ENCODE measurements around the gene LHX5.

LHX5 gene

DNA sequence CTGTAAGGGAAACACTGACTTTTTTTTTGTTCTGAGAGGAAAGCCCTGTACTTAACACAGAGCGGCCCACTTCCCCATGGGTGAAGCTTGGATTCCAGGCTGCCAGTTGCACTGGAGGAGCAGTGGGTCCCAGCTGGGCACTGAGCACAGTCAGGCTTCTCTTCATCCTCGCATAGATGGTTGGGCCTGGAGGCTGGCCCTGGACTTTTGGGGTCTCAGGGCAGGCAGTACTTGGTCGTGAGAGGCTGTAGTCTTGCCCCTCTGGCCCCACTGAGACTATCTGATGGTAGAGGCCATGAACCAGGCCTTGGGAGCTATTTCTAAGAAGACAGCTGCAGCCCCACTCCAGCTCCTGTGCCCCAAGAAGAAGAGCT, 6.2 kb upstream of the LHX5 start:
- no peak for DNase-seq (ENCODE audit: low read depth in 2 of 2)

DNA sequence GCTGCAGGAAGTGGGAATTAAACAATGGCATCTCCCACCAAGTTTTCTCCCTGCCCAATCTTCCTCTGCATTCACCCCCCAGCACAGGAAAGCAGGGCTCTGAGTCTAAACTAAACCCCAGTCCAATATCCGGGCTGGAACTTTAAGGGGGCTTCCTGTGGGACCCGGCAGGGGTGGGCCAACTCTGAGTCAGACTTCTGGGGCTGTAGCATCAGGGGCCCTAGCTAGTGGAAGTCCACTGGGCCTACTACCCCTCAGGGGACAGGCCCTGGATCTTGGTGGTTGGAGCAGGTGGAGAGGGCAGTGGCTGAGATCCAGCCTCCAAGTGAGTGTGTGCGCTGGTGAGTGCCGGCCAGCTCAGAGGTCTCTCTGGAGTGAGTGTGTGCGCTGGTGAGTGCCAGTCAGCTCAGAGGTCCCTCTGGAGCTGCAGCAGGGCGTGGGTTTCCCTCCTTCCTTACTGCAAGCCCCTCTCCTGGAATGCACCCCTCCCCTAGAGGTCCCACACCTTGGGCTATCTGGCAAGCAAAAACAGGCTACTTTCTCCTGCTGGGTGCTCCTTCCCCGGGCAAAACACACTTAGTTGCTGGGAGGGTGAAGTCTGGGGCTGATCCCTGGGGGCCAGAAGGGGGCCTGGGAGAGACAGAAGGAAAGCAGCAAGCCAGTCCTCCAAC, 5.6 kb upstream of the LHX5 start:
- no peak for DNase-seq (ENCODE audit: low read depth in 2 of 2)

GRCh38 chr12:113476176-113476986, 4.7 kb upstream of the LHX5 start:
- DNase-seq (ENCODE audit: low read depth in 2 of 2) = no peak

DNA sequence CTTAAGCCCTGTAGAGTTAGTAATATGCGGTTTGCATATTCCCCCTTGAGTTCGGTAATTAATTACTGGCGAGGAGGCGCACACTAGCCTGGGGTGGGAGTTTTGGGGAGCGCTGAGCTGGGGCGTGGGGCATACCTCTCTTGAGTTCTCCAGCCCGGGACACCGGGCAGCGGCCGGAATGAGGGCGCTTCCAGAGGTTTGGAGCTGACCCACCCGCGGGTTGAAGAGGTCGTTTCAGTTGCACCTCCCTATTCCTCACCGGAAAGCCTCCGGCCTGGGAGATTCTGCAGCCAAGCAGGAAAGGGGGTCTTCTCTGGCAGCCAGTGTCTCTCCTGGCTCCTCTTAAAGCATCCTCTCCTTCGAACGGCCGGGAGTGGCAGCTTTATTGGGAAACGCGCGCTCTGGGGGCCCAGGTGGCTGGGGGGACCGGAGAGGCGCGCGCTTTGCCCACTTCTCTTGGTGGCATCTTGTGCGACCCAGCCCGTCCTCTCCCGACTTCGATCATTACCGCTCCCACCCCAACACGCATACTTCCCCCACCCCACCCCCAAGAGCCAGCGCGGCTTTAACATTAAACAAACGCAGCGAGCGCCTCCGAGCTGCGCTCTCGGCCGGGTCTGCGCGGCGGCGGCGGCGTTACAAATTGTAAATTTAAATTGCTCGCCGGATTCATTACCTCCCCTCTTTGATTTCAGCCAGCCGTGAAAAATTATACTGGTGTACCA, 3.9 kb upstream of the LHX5 start:
- no peak for DNase-seq (ENCODE audit: low read depth in 2 of 2)

DNA sequence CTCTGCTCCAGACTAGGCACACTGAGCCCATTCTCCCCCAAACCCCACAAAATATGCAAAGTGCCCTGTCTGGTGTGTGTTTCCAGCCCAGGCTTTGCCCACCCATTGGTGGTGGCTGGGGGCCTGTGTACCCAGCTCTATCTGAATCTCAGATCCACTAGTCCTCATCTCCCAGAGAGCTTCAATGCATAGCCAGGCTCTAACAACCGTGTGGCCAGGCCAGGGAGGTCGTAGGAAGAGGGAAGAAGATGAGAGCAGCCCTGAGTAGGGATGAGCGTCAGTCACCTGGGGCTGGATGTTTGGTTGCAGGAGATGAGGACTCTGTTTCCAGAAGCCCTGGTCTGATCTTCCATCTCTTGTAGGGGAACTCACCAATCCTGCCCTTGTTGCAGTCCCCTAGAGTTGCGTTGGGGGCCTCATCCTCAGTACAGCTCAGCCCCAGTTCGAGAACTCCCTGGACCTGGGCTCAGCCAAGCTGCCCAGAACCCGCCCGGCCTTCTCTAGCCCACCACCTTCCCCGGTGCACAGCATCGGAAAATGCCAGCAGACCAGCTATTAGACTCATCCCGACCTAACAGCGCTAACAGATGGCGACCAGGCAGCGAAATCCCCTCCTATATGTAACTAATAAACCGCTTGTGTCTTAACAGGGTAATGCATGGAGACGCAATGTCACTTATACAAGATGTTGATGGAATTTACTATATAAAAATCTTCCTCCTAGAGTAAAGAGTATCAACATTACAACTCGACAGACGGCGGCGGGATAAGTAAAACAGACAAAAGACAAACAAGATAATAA, 3.2 kb upstream of the LHX5 start:
- no peak for DNase-seq (ENCODE audit: low read depth in 2 of 2)

DNA sequence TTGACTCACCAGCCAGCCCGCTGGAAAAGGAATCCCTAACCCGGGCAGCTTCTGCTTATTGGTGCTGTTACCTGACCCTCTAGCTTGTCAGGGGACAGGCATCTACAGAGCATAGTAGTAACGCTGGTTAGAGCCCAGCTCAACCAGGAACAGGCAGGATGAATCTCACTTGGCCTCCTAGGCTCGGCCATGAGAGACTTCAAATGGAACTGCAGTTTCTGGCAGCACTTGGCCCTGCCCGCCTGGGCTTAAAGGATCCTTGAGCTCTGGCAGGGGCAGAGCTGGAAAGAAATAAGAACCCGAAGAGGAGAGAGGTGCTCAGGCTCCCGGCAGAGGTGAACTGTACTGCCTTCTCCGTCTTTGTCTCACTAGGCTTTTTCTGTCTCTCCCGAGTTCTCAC, 2.3 kb upstream of the LHX5 start:
- DNase-seq (ENCODE audit: low read depth in 2 of 2) = no peak

GRCh38 chr12:113473400-113473799, 1.7 kb upstream of the LHX5 start:
- no peak for DNase-seq (ENCODE audit: low read depth in 2 of 2)

- DNase-seq (ENCODE audit: low read depth in 2 of 2) = no peak
Measured at GRCh38 chr12:113472191-113473121, 785 bp upstream of the LHX5 start.

- DNase-seq (ENCODE audit: low read depth in 2 of 2) = no peak
Measured at GRCh38 chr12:113470871-113471618, 626 bp downstream of the LHX5 start.

DNA sequence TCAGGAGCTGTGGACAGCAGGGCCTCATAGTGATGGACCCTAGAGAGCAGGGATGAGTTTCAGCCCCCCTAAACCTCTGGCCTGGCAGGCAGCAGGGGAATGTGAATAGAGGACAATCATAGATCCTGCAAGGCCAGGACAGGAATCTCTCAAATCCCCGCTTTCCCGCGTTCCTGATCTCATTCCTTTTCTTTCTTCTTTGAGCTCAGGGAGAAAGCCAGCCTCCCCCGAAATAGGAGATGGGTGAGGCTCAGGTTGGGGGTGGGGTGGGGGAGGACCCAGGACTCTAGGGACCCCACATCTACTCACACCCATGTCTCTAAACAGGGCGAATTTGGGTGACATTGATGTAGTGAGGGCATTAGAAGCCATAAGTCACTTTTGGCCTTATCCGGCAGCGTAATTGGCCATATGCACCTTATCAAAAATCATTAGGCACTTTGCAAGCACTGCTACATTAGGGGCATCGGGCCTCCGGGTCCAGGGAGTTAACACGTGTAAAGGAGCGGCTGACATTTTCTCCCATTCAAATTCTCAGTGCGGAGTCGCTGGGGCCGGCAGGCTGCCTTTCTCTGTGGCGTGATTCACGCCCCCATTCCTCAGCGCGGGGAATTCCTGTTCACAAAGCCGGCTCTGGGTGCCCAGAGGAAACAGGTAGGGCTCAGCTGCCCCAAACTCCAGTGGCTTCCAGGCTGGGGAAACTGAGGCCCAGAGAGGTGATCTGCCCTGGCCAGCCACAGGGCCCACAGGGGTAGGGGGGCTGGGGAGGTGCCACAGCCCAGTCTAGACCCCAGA, 1.5 kb downstream of the LHX5 start:
- DNase-seq (ENCODE audit: low read depth in 2 of 2) = no peak

DNA sequence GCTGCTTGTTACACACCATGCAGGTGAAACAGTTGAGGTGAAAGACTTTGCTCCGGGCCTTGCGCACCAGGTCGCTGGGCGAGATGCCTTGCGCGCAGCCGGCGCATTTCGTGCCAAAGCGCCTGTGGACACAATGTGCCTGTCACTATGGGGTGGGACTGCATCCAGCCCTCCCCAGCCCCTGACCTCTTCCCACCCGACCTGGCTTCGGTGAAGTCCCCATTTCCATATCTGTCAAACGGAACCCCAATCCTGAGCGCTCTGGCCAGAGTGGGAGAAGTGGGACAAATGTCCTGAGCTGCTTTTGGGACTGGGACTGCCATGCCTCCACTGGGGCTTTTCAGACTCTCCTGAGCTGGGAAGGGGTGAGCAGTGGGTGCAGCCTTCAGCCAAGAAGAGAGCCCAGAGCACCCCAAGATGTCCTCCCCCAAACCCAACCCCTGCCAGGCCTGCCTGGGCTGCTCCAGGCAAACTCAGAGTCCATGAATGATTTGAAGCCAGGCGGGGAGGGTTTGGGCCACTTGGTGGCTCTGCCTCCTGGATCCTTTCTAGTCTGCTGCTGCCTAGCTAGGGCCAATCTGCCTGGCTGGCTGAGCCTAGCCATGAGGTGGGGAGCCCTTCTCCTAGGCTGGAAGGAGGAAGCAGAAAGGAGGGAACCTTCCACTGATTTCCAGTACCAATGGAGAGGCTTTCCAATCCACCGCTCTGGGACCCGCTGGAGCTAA, 2.3 kb downstream of the LHX5 start:
- no peak for DNase-seq (ENCODE audit: low read depth in 2 of 2)

DNA sequence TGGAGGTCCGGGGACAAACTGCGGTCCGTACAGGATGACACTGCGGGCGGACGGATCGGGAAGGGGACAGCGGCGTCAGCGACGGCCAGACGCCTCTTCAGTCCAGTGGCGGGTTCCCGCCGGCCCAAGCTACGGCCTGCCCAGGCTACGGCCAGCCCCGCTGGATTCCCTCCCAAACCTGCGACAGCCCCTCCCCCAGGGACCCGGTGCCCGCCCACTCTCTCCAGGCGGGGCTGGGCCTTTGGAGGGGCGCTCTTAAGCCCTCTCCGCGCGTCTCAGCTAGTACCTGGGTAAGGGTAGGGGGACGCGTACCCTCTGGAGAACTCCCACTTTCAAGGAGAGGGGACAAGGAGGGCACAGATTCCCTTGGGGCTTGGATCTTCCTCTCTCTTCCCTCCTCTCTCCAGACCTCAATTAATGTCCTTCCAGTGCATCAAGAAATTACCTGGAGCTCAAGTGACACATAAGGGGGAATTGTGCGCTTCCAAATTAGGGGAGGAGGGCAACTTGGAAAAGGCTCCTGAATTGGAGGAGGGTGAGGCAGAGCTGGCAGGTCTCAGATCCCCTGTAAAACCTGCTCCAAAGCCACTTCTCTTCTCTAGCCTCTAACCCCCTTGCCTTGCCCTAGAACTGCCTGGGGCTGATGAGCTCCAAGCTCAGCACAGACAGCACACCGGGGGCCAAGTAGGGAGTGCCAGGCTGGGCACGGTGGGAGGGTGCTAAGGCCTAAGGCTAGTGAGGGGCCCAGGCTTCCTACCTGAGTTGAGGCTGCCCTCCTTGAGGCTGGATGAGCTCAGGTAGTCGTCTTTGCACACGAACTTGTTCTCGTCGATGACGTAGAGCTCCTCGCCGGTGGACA, 3.1 kb downstream of the LHX5 start:
- no peak for DNase-seq (ENCODE audit: low read depth in 2 of 2)

- DNase-seq (ENCODE audit: low read depth in 2 of 2) = no peak
Measured at GRCh38 chr12:113467502-113468364, 3.9 kb downstream of the LHX5 start.

DNA sequence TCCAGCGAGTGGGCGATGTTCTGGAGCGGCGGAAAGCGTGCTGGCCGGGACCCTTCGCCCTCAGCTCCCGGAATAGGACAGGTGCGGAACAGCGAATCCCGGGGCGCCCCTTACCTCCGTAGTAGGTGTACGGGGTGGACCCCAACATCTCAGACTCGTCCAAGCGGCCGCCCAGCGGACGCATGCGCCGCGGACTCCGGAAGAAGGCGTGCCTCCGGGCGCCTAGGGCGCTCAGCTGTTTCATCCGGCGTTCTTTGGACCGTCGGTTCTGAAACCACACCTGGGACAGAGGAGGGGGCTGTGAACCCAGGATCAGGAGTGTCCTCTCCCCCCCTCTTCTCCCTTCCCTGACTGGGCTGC, 4.5 kb downstream of the LHX5 start:
- no peak for DNase-seq (ENCODE audit: low read depth in 2 of 2)

DNA sequence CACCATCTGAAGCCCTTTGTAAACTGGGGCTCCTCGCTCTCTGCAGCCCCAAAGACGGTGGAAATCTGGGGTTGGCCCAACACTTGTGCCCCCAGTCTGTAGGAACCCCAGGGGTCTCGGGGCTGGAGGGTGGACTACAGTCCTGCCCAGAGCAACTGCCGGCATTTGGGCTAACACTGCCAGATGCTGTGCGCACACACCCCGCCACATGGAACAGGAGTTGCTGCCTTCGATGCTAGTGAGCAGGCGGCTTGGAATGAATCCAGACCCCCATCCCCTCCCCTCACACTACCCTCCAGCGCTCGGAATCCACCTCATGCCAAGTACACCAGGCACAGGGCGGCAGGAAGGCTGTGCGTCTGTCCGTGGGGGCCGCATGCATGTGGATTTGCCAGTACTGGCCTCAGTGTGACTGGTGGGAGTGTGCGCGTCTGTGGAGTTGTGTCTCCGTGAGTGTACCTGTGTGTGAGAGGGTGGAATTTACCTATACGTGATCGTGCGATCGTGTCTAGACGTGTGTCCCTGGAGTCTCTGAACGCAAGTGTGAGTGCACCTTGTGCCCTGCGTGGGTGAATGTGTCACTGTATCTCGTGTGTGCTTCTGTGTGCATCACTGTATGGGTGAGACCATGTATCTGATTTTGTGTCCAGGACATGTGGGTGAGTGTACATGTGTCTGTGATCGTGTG, 5.1 kb downstream of the LHX5 start:
- DNase-seq (ENCODE audit: low read depth in 2 of 2) = no peak

DNA sequence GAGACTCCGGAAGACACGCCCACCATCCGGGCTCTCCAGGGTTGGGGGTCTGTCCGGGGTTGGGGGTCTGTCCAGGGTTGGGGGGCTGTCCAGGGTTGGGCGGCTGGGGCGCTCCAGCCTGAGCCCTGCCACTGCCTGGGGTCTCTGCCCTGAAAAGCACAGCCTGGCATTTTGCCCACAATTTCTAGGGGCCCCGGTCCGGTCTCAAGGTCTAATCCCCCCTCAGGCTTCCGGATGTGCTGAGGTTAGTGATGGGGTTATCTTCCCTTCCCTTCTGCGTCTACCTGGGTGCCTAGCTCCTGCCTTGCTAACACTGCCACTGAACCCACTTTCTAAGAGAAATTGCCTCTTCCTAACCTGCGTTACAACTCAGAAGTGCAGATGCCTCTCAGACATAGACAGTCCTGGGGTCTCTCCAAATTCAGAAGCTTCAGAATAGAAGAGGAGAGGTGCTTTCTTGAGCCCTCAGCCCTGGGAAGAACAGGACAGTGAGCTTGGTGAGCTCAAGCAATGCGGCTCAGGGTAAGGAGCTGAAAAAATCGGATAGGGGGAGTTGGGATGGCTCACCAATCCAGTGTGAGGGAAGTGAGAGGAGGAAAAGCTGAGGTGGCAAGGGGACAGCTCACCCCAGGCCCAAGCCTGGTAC, 5.7 kb downstream of the LHX5 start:
- no peak for DNase-seq (ENCODE audit: low read depth in 2 of 2)
